22Rv1 (cell line): ENCODE results near the gene GDPGP1.

Source experiments
- ZFX ChIP-seq: fragments of 450-650 bp; IDR thresholded peaks from 2 replicates; pipeline ENCODE4 v1.6.1; 2017; ENCODE audit warnings: antibody characterized with exemption, borderline replicate concordance
- TF ChIP-seq, protein P1 (sequence below): fragments of 450-650 bp; IDR thresholded peaks from 2 replicates; pipeline ENCODE4 v1.5.1; 2017; ENCODE audit warnings: mild to moderate bottlenecking

GRCh38 chr15:90222547-90222946, 11.5 kb upstream of the GDPGP1 start:
- TF ChIP-seq, protein P1, sequence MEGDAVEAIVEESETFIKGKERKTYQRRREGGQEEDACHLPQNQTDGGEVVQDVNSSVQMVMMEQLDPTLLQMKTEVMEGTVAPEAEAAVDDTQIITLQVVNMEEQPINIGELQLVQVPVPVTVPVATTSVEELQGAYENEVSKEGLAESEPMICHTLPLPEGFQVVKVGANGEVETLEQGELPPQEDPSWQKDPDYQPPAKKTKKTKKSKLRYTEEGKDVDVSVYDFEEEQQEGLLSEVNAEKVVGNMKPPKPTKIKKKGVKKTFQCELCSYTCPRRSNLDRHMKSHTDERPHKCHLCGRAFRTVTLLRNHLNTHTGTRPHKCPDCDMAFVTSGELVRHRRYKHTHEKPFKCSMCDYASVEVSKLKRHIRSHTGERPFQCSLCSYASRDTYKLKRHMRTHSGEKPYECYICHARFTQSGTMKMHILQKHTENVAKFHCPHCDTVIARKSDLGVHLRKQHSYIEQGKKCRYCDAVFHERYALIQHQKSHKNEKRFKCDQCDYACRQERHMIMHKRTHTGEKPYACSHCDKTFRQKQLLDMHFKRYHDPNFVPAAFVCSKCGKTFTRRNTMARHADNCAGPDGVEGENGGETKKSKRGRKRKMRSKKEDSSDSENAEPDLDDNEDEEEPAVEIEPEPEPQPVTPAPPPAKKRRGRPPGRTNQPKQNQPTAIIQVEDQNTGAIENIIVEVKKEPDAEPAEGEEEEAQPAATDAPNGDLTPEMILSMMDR: no peak
- TF ChIP-seq ZFX: no peak
